ENCODE data around the gene NDUFS2.
A peak's percentile ranks its signal among the peaks of the same experiment; 100 is the strongest.

Gene NDUFS2

DNA sequence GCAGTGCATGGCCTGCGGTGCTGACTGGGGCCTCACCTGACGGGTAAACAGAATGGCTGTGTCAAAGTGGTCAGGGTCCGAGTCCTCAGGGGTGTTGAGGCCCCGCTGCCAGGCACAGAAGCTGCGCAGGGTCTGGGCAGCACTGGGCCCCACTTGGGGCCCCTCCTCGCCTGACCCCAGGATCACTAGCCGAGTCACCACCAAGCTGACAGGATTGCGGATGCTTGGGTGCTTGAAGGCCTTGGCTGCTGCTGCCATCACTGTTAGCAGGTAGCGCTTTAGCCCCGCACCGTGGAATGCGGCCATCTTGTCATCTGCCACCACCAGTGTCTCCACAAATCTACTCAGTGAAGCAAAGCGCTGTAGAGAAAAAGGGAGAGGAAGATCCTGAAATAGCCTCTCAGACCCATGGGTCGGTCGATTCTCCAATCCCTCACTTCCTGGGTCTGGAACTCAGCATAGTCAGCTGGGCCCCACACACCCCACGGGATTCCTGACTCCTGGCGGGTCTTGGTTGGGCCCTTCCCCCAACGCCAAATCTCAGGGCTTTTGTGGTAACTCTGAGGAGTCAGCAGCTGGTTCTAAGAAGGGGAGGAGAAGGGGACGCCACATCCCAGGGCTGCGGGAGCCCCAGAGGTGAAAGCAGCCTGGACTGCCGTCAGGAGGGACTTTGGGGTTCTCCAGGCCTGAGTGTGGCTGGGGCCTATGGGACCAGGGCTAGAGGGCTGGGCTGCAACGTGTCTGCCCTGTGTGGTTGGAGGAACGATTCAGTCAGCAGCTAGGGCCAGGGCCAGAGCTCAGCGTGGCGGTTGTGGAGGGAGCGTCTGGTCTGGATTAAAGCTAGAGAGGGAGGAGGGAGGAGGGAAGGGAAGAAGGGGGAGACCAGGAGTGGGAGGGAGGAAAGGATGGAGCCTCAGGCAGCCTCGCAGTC, 5.4 kb upstream of the NDUFS2 start:
- TF ChIP-seq ZFX (IDR thresholded peaks at IDR 0.05): no peak
- TF ChIP-seq, protein P1, sequence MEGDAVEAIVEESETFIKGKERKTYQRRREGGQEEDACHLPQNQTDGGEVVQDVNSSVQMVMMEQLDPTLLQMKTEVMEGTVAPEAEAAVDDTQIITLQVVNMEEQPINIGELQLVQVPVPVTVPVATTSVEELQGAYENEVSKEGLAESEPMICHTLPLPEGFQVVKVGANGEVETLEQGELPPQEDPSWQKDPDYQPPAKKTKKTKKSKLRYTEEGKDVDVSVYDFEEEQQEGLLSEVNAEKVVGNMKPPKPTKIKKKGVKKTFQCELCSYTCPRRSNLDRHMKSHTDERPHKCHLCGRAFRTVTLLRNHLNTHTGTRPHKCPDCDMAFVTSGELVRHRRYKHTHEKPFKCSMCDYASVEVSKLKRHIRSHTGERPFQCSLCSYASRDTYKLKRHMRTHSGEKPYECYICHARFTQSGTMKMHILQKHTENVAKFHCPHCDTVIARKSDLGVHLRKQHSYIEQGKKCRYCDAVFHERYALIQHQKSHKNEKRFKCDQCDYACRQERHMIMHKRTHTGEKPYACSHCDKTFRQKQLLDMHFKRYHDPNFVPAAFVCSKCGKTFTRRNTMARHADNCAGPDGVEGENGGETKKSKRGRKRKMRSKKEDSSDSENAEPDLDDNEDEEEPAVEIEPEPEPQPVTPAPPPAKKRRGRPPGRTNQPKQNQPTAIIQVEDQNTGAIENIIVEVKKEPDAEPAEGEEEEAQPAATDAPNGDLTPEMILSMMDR (conservative IDR thresholded peaks at IDR 0.05): no peak
- no peak overlapping the region for H3K27ac ChIP-seq

DNA sequence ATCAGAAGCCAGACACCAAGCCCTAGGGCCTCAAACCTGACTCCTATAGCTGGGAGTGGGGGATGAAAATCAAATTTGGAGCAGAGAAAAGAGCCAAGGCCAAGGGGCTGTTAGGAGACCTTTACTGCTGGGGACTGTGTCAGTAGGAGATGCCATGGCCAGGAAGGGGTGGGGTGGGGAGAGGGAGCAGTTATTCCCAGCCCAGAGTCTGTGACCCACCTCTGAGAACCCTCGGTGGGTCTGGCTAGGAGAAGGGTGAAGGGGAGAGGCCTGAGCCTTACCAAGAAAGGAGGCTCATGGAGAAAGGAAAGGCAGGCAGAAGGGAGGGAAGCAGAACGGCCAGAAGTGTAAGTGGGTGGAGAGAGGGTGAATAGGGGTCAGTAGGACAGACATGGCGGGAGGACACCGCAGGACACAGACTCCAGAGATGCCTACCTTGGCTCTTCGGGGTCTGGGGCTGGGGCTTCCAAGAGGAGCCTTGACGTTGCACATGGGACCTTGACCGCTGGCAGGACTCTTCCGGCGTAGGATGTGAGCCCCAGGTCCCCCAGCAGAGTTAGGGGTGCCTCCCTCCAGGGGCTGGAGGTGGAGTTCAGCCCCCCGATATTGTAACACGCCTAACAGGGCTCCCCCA, 4.5 kb upstream of the NDUFS2 start:
- TF ChIP-seq ZFX (IDR thresholded peaks at IDR 0.05): no peak
- TF ChIP-seq, protein P1 (conservative IDR thresholded peaks at IDR 0.05): no peak
- no peak overlapping the region for H3K27ac ChIP-seq

DNA sequence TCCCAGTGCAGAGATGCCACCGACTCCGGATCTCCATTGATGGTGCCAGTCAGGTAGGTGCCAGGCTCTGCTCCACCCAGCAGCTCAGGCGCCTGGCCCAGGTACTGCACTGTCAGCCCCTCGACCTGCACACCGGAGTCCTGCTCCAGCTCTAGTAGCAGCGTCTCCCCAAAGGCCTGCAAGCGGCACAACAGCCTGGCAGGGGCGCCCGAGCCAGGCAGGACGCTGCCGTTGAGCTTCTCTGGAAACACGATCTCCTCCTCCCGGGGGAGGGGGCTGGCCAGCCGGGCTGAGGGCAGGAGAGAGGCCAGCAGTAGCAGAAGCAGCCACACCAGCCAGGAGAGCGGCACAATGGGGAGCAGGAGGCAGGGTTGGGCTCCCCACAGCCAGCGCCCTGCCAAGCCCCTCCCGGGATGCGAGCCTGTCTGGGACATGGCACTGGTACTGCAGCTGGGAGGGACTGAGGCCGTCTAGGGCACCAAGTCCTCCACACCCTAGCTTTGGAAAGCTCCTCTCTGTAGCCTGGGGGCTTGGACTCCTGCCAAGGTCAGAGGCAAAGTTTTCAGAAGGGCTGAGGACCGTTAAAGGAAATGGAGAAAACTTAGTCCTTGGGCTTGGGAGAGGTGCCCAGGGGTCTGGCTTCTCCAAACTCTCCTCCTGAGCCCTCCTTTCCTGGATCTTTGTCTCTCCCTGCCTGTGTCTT, 3.8 kb upstream of the NDUFS2 start:
- TF ChIP-seq, protein P1 (conservative IDR thresholded peaks at IDR 0.05): no peak
- TF ChIP-seq ZFX (IDR thresholded peaks at IDR 0.05): no peak
- H3K27ac ChIP-seq: no peak overlapping the region

DNA sequence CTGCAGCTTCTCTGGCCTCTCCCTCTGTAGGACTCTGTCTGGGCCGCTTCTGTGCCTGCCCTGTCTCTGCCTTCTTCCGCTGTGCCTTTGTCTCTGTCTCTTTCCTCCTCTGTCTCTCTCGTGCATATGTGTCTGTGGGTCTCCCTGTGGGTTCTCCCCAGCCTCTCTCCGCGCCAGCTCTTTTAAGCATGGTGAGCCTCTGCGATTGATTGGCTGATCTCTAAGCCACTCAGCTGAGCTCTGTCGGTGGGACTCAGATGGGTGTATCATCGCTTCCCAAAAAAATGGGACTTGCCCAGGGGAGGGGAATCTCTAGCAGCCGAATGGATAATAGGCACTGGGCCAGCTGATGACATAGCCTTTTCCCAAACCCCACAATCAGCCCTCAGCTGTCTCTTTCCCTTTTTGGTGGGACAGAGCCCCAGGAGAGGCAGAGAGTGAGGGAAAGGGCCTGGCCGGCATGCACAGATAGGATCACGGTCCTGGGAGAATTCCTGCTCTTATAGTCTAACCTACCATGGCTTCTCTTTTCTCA, 3.2 kb upstream of the NDUFS2 start, which contains the start of gene ADAMTS4:
ADAMTS4 (minus strand) TSS at position 158 of the 535 bp plus-strand sequence. CDS start 427 bp downstream, outside the sequence.
- no peak within 1 kb of the TSS for H3K27ac ChIP-seq
- no peak for TF ChIP-seq ZFX (IDR thresholded peaks at IDR 0.05)
- TF ChIP-seq, protein P1 (conservative IDR thresholded peaks at IDR 0.05): no peak

DNA sequence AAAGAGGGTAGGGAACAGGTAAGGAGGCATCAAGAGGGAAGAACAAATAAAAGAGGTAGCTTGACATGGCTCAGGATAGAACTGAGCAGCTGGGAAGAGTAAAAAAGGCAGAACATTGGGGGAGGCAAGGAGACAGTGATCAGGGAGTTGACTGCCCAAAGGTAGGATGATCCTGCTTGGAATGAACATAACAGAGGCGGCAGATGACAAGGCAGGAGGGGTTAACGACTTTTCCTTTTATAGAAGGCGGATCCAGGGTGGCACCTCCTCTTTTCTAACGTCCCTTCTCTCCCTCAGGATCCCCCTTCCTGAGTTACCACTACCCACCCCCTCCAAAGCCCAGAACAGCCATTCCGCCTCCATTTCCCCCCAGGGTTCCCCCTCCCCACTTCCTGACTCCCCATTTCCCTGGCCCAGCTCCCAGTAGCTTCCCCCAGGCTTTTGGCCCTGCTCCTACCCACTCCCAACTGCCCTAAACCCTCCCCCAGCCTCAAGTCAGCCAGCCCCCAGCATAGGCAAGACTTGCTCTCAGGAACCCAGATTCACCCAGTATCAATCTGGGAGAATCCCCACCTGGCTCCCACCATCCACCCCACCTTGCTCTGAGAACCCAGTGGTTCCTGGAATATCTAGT, 2.5 kb upstream of the NDUFS2 start:
- H3K27ac ChIP-seq: no peak overlapping the region
- TF ChIP-seq, protein P1 (conservative IDR thresholded peaks at IDR 0.05): no peak
- no peak for TF ChIP-seq ZFX (IDR thresholded peaks at IDR 0.05)

DNA sequence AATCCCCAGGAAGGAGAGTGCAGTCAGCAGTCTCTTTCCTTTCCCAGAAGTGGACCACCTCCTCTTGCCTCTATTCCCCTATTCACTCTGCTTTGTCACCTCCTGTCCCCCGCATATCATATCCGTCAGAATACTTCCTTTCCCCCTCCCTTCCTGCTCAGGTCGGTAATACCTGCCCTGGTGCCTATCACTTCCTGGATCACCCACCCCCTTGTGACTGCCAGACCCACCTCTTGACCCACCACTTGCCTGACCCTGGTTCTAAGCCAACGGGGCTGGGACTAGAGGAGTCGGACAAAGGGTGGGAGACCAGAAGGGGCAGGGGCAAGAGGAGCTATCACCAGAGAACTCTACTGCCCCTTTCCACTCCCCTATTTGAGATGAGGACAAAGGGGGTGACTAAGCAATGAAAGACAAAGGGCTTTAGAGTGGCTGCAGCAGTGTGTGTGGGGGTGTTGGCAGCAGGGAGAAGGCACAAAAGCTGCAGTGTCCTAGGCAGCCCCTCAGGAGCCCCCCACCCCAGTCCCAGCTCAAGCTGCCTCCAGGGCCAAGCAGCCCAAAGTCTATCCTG, 1.7 kb upstream of the NDUFS2 start:
- no peak for TF ChIP-seq ZFX (IDR thresholded peaks at IDR 0.05)
- TF ChIP-seq, protein P1 (conservative IDR thresholded peaks at IDR 0.05): no peak
- peak overlapping the region; percentile 88; the same call in 1 of the 2 replicates for H3K27ac ChIP-seq
